BJ (cell line): ENCODE data around the gene ZBTB40. TPM values are rescaled to one million over a fixed set of nuclear protein-coding genes. Genes with fewer than 3 reads are reported as not detected.

Source experiments
- CTCF ChIA-PET: fragments of 350-600 bp; formaldehyde crosslinking; extraction: SDS; loops from one replicate; lab custom pipeline; 2021; ENCODE audit warnings: antibody characterized with exemption, inconsistent platforms; lab: Yijun Ruan, JAX
- POLR2A ChIA-PET: fragments of 300-600 bp; sonication (Branson Sonifier 250); formaldehyde crosslinking; extraction: SDS; loops from one replicate; lab custom pipeline; 2021; ENCODE audit warnings: antibody characterized with exemption; lab: Charles Lee
- DNase-seq: peaks from one replicate; pipeline ENCODE4 v3.0.0-alpha.2; 2011; ENCODE audit warnings: low read depth
- H3K27me3 ChIP-seq: 2 replicates; pipeline ENCODE4 v1.6.0; 2011; ENCODE audit warnings: low read length; ENCODE audit not compliant: control insufficient read depth, insufficient read depth
- H3K36me3 ChIP-seq: 2 replicates; pipeline ENCODE4 v1.5.1; 2011; ENCODE audit warnings: low read length; ENCODE audit not compliant: control insufficient read depth, insufficient read depth
- H3K4me3 ChIP-seq: 2 replicates; pipeline ENCODE4 v1.5.1; 2011; ENCODE audit warnings: low read depth, mild to moderate bottlenecking, control low read depth, low read length
- polyA plus RNA-seq: library from polyadenylated mRNA; depleted of rRNA; stranded (reverse); fragments of >200 nt; gene quantifications from 2 replicates; pipeline ENCODE4 v1.2.3, GENCODE V29; 2011
- TF ChIP-seq, protein P1 (sequence below): IDR thresholded peaks from 2 replicates; pipeline ENCODE4 v1.5.1; 2011; ENCODE audit warnings: low read depth, mild to moderate bottlenecking, control low read depth, inconsistent platforms, low read length, moderate library complexity; ENCODE audit not compliant: insufficient read depth

Gene ZBTB40
- polyA plus RNA-seq, 1 experiment = 5.0 TPM

- CTCF ChIA-PET = interaction anchor here (1.1 kb wide), 1 partner anchor 15 kb away, joined by 4 read pairs; no protein-coding TSS in a partner anchor
- Histone ChIP-seq H3K36me3 (peaks cover 10% of the 10 kb centered on the region), H3K4me3 (no peak overlapping the region), H3K27me3 (no peaks in the 10 kb centered on the region)
- TF ChIP-seq, protein P1, sequence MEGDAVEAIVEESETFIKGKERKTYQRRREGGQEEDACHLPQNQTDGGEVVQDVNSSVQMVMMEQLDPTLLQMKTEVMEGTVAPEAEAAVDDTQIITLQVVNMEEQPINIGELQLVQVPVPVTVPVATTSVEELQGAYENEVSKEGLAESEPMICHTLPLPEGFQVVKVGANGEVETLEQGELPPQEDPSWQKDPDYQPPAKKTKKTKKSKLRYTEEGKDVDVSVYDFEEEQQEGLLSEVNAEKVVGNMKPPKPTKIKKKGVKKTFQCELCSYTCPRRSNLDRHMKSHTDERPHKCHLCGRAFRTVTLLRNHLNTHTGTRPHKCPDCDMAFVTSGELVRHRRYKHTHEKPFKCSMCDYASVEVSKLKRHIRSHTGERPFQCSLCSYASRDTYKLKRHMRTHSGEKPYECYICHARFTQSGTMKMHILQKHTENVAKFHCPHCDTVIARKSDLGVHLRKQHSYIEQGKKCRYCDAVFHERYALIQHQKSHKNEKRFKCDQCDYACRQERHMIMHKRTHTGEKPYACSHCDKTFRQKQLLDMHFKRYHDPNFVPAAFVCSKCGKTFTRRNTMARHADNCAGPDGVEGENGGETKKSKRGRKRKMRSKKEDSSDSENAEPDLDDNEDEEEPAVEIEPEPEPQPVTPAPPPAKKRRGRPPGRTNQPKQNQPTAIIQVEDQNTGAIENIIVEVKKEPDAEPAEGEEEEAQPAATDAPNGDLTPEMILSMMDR = no peak
- no peak for DNase-seq
- POLR2A ChIA-PET = interaction anchor here (0.5 kb wide), 1 partner anchor 489 kb away, joined by 15 read pairs; no protein-coding TSS in a partner anchor
Observed at GRCh38 chr1:22506130-22506692, 54.6 kb downstream of the ZBTB40 start.

- no peak for DNase-seq
- Histone ChIP-seq H3K4me3 (no peak overlapping the region), H3K27me3 (no peaks in the 10 kb centered on the region), H3K36me3 (peaks cover 13% of the 10 kb centered on the region)
- POLR2A ChIA-PET = no interaction called here
- CTCF ChIA-PET = interaction anchor here (0.6 to 1.5 kb wide), 5 partner anchors 13 to 889 kb away, joined by 3 to 4 read pairs (median 4); no protein-coding TSS in a partner anchor
- TF ChIP-seq, protein P1 = no peak
Observed at GRCh38 chr1:22507587-22507986, 55.9 kb downstream of the ZBTB40 start.

DNA sequence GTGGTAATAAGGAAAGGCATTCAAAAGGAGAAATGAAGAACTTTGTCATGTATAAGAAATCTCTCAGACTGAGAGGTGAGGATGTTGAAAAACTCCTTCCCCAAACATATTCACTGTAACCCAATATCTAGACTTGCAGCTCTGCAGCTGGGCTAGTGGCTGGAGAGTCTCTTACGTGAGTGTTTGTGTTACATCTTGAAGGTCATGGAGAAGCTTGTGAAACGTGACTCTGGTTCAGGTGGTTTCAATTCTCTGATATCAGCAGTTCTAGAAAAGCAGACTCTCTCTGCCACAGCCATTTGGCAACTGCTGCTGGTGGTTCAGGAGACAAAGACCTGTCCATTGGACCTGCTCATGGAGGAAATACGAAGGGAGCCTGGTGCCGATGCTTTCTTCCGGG is 56.7 kb downstream of the ZBTB40 start:
- no peak overlapping the region for H3K4me3 ChIP-seq
- DNase-seq = no peak
- H3K27me3 ChIP-seq = no peaks in the 10 kb centered on the region
- TF ChIP-seq, protein P1 = no peak
- H3K36me3 ChIP-seq = peaks cover 16% of the 10 kb centered on the region
- ChIA-PET POLR2A (no interaction called here), CTCF (interaction anchor here (1.1 to 1.7 kb wide), 3 partner anchors 9 to 92 kb away, joined by 4 to 6 read pairs (median 4); no protein-coding TSS in a partner anchor)

GRCh38 chr1:22508991-22509390 is 57.3 kb downstream of the ZBTB40 start:
- ChIA-PET CTCF (interaction anchor here (1.1 to 1.7 kb wide), 2 partner anchors 10 to 93 kb away, joined by 4 to 6 read pairs; no protein-coding TSS in a partner anchor), POLR2A (no interaction called here)
- DNase-seq = no peak
- TF ChIP-seq, protein P1 = no peak
- Histone ChIP-seq H3K36me3 (peaks cover 19% of the 10 kb centered on the region), H3K4me3 (no peak overlapping the region), H3K27me3 (no peaks in the 10 kb centered on the region)

DNA sequence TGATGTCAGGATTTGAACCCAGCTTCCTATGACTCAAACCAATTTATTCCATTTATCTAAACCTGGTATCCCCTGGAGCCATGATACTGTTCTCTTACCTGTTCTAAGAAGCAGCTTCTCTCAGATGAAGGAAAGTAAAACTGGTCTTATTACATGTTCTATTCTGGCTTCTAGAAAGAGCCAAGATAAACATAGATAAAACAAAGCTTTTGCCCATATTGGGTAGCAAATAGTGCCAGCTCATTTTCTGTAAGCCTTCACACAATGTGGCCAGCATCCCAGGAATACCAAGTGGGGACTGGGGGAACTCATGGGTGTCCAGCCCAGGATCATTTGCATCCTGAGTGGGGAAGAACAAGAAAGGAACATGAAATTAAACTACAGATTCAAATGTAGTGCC is 58.2 kb downstream of the ZBTB40 start:
- TF ChIP-seq, protein P1 = no peak
- Histone ChIP-seq H3K27me3 (no peaks in the 10 kb centered on the region), H3K4me3 (no peak overlapping the region), H3K36me3 (peaks cover 21% of the 10 kb centered on the region)
- ChIA-PET CTCF (interaction anchor here (0.9 to 1.7 kb wide), 2 partner anchors 10 to 89 kb away, joined by 4 to 6 read pairs; no protein-coding TSS in a partner anchor), POLR2A (no interaction called here)
- no peak for DNase-seq
